CD14-positive monocyte (primary cell): ENCODE data around the gene L1TD1. TPM values are rescaled to one million over a fixed set of nuclear protein-coding genes. Genes with fewer than 3 reads are reported as not detected.
"Not testable (repeated sequence)": the region's sequence is repeated elsewhere in the genome, so short reads cannot be mapped to it uniquely, and the experiment has no call there.

Experiments used
- DNase-seq, 3 donors: peaks; one replicate each; pipeline ENCODE4 v3.0.0-alpha.2; 2011 to 2022
- H2AFZ ChIP-seq: 2 replicates; pipeline ENCODE4 v1.6.0; 2012; ENCODE audit warnings: mild to moderate bottlenecking, low read depth, low read length, inconsistent platforms; ENCODE audit not compliant: insufficient read depth, poor library complexity, severe bottlenecking
- H3K27ac ChIP-seq, 2 donors: 1 replicate in 1 of 2; 2 replicates in 1 of 2; pipeline ENCODE4 v1.5.1; 2012 to 2013; ENCODE audit warnings: low read length in 2 of 2, control low read depth in 1 of 2, inconsistent platforms in 1 of 2, low read depth in 1 of 2, mild to moderate bottlenecking in 1 of 2
- H3K27me3 ChIP-seq, 2 donors: one replicate each; pipeline versions ENCODE4 v1.6.0 to v1.6.1; 2011 to 2013; ENCODE audit warnings: low read length in 2 of 2; ENCODE audit not compliant: control insufficient read depth in 2 of 2, insufficient read depth in 2 of 2
- H3K36me3 ChIP-seq, 2 donors: replicated peaks in 1 of 2; 1 replicate in 1 of 2; 2 replicates in 1 of 2; pipeline versions ENCODE4 v1.5.1 to v1.6.1; 2012 to 2013; ENCODE audit warnings: low read length in 2 of 2, control low read depth in 1 of 2, inconsistent platforms in 1 of 2, mild to moderate bottlenecking in 1 of 2; ENCODE audit not compliant: insufficient read depth in 2 of 2, control insufficient read depth in 1 of 2
- H3K4me1 ChIP-seq, 2 donors: 1 replicate in 1 of 2; 2 replicates in 1 of 2; pipeline versions ENCODE4 v1.5.1 to v1.6.1; 2012 to 2013; ENCODE audit warnings: low read length in 2 of 2, control low read depth in 1 of 2, inconsistent platforms in 1 of 2, mild to moderate bottlenecking in 1 of 2, moderate library complexity in 1 of 2; ENCODE audit not compliant: insufficient read depth in 2 of 2, control insufficient read depth in 1 of 2
- H3K4me2 ChIP-seq: replicated peaks from 2 replicates; pipeline ENCODE3; 2012; ENCODE audit warnings: low read length, moderate library complexity, mild to moderate bottlenecking; ENCODE audit not compliant: poor library complexity, severe bottlenecking; ENCODE audit errors: extremely low read depth
- H3K4me3 ChIP-seq, 3 experiments: fragments of 200-600 bp in 1 of 3; sonication (generic) in 1 of 3; replicated peaks in 1 of 3; 1 replicate in 2 of 3; 2 replicates in 1 of 3; pipeline ENCODE4 v1.5.1; 2011 to 2013; ENCODE audit warnings: low read length in 3 of 3, mild to moderate bottlenecking in 3 of 3, control low read depth in 2 of 3, low read depth in 2 of 3, inconsistent platforms in 1 of 3, moderate library complexity in 1 of 3
- H3K79me2 ChIP-seq: 2 replicates; pipeline ENCODE4 v1.6.0; 2012; ENCODE audit warnings: mild to moderate bottlenecking, control low read depth, inconsistent platforms, low read length, moderate library complexity; ENCODE audit not compliant: insufficient read depth
- H3K9ac ChIP-seq: 2 replicates; pipeline ENCODE4 v1.6.0; 2017; ENCODE audit warnings: low read length, mild to moderate bottlenecking; ENCODE audit not compliant: insufficient read depth, poor library complexity, severe bottlenecking
- H3K9me3 ChIP-seq, 2 donors: replicated peaks in 1 of 2; 1 replicate in 1 of 2; 2 replicates in 1 of 2; pipeline versions ENCODE4 v1.5.1 to v1.6.1; 2012 to 2013; ENCODE audit warnings: low read length in 2 of 2, control low read depth in 1 of 2; ENCODE audit not compliant: control insufficient read depth in 1 of 2, insufficient read depth in 1 of 2
- H4K20me1 ChIP-seq: 2 replicates; pipeline ENCODE4 v1.6.0; 2012; ENCODE audit warnings: mild to moderate bottlenecking, low read length, control low read depth, moderate library complexity; ENCODE audit not compliant: insufficient read depth
- H3K27ac Mint-ChIP-seq, 7 donors: one replicate each; pipeline ENCODE4 v1.8.0; 2020; ENCODE audit warnings: mild to moderate bottlenecking in 7 of 7, mixed read lengths in 7 of 7, moderate library complexity in 6 of 7, inconsistent platforms in 2 of 7
- H3K27me3 Mint-ChIP-seq, 3 donors: one replicate each; pipeline ENCODE4 v1.8.0; 2021 to 2022; ENCODE audit warnings: low read depth in 3 of 3, mild to moderate bottlenecking in 3 of 3, mixed read lengths in 3 of 3, moderate library complexity in 3 of 3, inconsistent platforms in 1 of 3
- H3K36me3 Mint-ChIP-seq, 2 donors: one replicate each; pipeline ENCODE4 v1.8.0; 2020; ENCODE audit warnings: mixed read lengths in 2 of 2, inconsistent platforms in 1 of 2, mild to moderate bottlenecking in 1 of 2
- H3K4me1 Mint-ChIP-seq: one replicate; pipeline ENCODE4 v1.8.0; 2020; ENCODE audit warnings: mild to moderate bottlenecking, mixed read lengths
- H3K4me3 Mint-ChIP-seq, 2 donors: one replicate each; pipeline ENCODE4 v1.8.0; 2020; ENCODE audit warnings: mild to moderate bottlenecking in 2 of 2, mixed read lengths in 2 of 2, moderate library complexity in 1 of 2
- H3K9me3 Mint-ChIP-seq, 7 donors: one replicate each; pipeline ENCODE4 v1.8.0; 2020 to 2022; ENCODE audit warnings: mixed read lengths in 7 of 7, mild to moderate bottlenecking in 6 of 7, moderate library complexity in 6 of 7, inconsistent platforms in 2 of 7
- CTCF ChIP-seq: fragments of 200-600 bp; IDR thresholded peaks from one replicate; pipeline ENCODE4 v1.8.0; 2022; ENCODE audit warnings: antibody characterized with exemption, mild to moderate bottlenecking
- WGBS: methylation state at CpG from one replicate; pipeline ENCODE4 v1.1.5; 2013; ENCODE audit warnings: missing lambda C conversion rate; ENCODE audit not compliant: insufficient coverage; 5-methylcytosine and 5-hydroxymethylcytosine counted together
- intact Hi-C, 2 donors: fragments of 100-400 bp; cut with micrococcal nuclease; formaldehyde crosslinking; loops; one replicate each; pipeline versions ENCODE4 v1.15.0 to v1.15.1; 2023
- polyA plus RNA-seq, 3 donors: library from polyadenylated mRNA; depleted of rRNA in 1 of 3; unstranded in 2 of 3; stranded (reverse) in 1 of 3; fragments of 300-500 nt in 2 of 3; fragments of >200 nt in 1 of 3; fragmentation: Illumina TruSeq in 2 of 3; gene quantifications; 1 replicate in 2 of 3; 2 replicates in 1 of 3; pipeline ENCODE4 v1.2.3, GENCODE V29; 2012 to 2021

L1TD1 gene
- polyA plus RNA-seq, 3 donors, result 0.09 to 0.22 (median 0.12) TPM

GRCh38 chr1:62183164-62184020, 11.3 kb upstream of the L1TD1 start:
- intact Hi-C loops, H3K4me1 ChIP-seq, H3K9me3 ChIP-seq, H3K4me3 Mint-ChIP-seq, H3K79me2 ChIP-seq, H3K9ac ChIP-seq, H3K36me3 ChIP-seq, H2AFZ ChIP-seq, H3K27me3 Mint-ChIP-seq, H3K4me1 Mint-ChIP-seq, H4K20me1 ChIP-seq, H3K4me3 ChIP-seq, H3K4me2 ChIP-seq, H3K36me3 Mint-ChIP-seq, DNase-seq, H3K27ac ChIP-seq, H3K27me3 ChIP-seq, H3K9me3 Mint-ChIP-seq: not testable (repeated sequence)
- peak overlapping the region in 1 of 7 donors; percentile 1 for H3K27ac Mint-ChIP-seq
- 85% methylated on average over 6 of the region's 11 CpGs for WGBS

- Mint-ChIP-seq H3K4me3 (no peak overlapping the region), H3K4me1 (no peaks in the 10 kb centered on the region), H3K9me3 (peaks cover 0 to 5% (median 0%) of the 10 kb centered on the region in 7 donors), H3K27ac (no peak overlapping the region), H3K27me3 (no peaks in the 10 kb centered on the region), H3K36me3 (no peaks in the 10 kb centered on the region)
- no peak for DNase-seq
- Histone ChIP-seq H3K27me3 (no peaks in the 10 kb centered on the region), H3K9ac (no peak overlapping the region), H3K4me1 (no peaks in the 10 kb centered on the region), H3K36me3 (no peaks in the 10 kb centered on the region), H3K27ac (no peak overlapping the region), H3K9me3 (no peaks in the 10 kb centered on the region), H2AFZ (no peak overlapping the region), H3K4me3 (no peak overlapping the region), H3K4me2 (no peak overlapping the region), H4K20me1 (no peaks in the 10 kb centered on the region), H3K79me2 (no peaks in the 10 kb centered on the region)
- 79% methylated on average over 2 of the region's 7 CpGs for WGBS
- no peak for TF ChIP-seq CTCF
- intact Hi-C loops, result no loop called here
Observed at GRCh38 chr1:62184336-62184735, 10.3 kb upstream of the L1TD1 start.

- H4K20me1 ChIP-seq, H3K9me3 Mint-ChIP-seq, H3K4me1 Mint-ChIP-seq, H2AFZ ChIP-seq, H3K27me3 Mint-ChIP-seq, H3K36me3 Mint-ChIP-seq, DNase-seq, H3K9ac ChIP-seq, H3K79me2 ChIP-seq, H3K4me1 ChIP-seq, H3K4me2 ChIP-seq, H3K27ac Mint-ChIP-seq, intact Hi-C loops, H3K4me3 Mint-ChIP-seq, H3K9me3 ChIP-seq, H3K36me3 ChIP-seq, H3K4me3 ChIP-seq, H3K27ac ChIP-seq, H3K27me3 ChIP-seq: not testable (repeated sequence)
- 94% methylated on average over 5 of the region's 6 CpGs for WGBS
Observed at GRCh38 chr1:62185233-62185632, 9.4 kb upstream of the L1TD1 start.
